HG03097 (cell line): ENCODE measurements around the gene DDX24.

ENCODE experiments used
- ATAC-seq: cut with Tn5 transposase; IDR thresholded peaks from one replicate; pipeline ENCODE4 v1.9.1; 2021; ENCODE audit not compliant: unreplicated experiment, low FRiP score

Gene DDX24

DNA sequence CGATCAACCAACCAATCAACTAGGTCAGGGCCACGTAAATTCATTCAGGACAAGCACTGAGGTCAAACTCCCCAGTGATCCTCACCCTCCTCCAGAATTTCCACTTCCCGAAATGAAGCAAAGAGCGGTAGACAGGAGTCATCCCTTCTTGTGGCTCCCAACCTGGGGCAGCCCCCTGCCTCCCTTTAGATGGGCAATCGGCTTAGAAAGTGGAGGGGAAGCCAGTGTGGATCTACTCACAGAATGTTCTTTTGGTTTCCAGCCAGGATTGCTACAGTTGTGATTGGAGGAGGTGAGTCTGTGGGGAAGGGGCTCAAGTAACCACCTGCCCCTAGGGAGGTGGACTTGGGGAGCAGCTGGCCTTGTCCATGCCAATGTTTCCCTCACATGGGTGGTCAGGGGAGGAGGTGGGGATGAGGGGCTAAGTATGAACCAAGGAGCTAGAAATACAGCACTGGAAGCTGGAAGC, 33.6 kb upstream of the DDX24 start:
- no peak for ATAC-seq

DNA sequence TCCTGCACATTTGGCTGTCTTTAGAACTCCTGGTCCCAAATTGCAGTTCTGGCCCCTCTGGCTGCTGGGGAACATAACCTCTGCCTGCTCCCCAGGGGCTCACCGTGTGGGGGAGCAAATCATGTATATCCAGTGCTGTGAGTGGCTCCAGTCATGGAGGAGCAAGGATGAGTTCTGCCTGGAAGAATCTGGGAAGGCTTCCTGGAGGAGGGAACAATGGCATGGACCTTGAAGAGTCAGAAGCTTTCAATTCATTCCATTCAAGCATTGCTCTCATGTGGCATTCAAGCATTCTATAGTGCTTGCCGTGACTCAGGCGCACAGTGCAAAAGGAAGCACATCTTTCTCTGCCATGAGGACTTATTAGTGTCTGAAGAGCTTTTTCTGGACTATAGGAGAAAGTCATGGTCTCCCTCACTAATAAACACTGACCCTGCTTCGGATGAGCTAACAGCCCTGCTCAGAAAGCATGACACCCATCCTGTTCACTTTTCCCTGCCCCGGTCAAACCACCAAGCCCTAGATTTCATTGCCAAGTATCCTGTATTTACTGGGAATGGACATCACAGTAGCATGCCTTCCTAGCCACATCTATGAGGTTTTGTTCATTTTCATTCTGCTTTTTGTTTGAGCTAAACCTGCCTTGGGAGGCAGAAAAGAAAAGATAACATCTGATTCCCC, 33.0 kb upstream of the DDX24 start:
- no peak for ATAC-seq

DNA sequence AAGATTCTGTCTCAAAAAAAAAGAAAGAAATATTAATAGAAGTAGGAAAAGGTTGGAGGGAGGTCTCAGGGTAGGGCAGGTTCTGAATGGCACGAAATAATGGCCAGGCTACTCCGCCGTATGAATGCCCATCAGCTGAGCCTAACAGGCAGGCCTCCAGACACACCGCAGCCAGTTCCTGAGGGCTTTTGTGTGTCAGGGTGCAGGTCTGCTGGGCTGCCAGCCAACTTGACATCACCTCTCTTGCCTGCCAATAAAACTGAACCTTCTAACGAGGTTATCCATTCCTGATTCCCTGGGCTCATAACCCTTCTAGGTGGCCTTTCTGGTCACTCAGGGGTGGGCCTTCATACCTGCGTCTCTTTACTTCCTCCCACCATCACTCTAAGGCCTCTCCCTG, 32.5 kb upstream of the DDX24 start:
- ATAC-seq = no peak

DNA sequence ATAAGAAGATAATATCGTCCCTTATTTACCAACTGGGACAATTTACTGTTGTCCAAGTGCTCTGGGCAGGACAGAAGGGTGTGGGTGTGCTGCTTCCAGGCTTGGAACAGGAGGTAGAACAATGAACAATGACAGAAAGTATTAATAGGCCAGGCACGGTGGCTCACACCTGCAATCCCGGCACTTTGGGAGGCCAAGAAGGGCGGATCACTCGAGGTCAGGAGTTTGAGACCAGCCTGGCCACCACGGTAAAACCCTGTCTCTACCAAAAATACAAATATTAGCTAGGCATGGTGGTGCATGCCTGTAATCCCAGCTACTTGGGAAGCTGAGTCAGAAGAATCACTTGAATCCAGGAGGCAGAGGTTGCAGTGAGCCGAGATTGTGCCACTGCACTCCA, 32.1 kb upstream of the DDX24 start:
- ATAC-seq = no peak

DNA sequence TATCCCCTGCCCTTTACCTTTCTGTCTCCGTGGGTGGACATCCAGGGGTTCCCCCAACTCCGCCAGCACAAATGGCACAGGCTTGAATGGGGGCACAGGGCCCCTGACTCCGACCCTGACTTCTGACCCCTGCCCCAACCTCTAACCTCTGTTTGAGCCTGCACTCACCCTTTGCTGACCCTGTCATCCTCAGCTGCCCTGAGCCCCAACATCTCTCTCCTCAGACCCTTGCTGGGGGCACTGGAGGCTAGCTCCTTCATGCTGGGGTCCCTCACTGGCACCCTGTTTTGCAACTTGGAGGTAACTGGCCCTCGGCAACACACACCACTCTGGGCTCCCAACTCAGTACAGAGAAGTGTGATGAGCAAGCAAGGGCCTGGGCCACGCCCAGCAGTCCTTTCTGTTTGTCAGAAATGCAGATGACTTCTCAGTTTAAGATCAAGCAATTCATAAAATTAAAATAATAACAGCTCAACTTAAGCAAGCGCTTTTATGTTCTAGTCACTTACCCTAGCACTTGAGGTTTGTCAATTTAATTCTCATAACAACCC, 31.6 kb upstream of the DDX24 start:
- no peak for ATAC-seq

DNA sequence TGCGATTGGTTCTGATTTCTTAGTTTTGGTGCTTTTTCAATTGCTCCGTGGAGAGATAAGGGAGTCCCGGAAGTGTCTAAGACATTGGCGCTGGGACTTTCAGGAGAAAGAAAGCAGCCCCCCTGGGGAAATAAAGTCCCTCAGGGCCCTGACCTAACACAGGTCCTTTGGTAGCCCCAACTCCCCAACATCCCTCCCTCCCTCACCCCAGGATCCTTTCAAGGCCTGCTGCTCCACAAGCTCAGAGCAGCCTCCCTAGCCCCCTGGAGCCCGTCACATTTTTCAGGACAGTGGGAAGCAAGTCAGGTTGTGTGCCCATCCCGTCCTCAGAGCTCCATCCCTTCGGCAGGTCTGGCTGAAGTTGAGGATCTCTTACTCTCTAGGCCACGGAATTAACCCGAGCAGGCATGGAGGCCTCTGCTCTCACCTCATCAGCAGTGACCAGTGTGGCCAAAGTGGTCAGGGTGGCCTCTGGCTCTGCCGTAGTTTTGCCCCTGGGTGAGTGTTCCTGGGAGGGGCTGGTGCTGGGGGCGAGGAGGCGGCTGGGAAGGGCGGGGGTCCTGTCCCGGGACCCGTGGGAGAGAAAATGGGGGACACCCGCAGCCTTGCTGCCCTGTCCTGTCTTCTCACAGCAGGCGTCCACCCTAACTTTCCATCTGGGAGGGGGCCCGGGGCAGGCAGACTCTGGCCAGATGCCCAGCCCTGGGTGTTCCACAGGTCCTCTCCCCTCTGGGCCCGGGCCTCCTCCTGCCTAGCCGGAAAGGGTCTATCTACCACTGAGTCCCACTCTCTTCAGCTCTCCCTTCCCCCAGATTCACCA, 30.5 kb upstream of the DDX24 start:
- no peak for ATAC-seq

DNA sequence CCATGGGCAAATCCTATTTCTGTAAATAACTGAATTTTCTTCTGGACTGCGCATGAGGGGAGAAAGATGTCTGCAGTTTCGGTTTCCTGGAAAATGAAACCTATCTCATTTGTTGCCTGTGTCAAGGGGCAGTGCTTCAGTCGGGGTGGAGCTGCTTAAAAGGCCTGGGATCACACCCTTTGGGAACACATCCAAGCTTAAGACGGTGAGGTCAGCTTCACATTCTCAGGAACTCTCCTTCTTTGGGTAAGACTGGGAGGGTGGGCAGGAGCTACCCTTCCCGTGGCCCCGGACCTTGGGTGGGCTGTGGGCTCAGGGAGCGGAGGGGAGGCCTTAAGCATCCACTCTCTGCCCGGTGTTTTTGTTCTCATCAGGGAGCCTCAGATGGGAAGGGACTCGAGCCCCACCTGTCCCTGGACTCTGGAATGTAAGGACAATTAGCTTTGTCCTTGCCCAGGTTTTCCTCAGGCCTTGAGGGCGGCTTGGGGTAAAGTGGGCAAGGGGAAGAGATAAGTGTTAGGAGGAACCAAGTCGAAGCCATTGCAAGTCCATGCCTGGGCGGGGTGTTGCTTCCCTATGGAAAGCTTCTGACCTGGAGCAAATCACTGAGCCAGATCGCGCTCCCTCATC, 29.7 kb upstream of the DDX24 start, which contains the start of gene IFI27:
TSS of gene IFI27 (plus strand) at position 185 of the 630 bp plus-strand sequence.
- no peak for ATAC-seq

DNA sequence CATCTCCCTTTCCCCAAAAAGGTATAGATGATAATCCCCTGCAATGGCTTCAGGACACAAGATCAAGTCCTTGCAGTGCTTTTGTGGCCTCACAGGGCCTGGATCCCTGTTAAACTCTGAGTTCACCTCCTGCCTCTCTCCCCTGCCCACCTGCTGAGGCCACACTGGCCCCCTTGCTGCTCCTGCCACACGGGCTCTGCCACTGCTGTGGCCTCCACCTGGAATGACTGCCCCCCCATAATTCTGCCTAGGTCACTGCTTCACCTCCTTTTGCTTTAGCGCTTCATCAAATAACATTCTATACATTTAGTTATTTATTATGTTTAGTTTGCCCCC, 28.9 kb upstream of the DDX24 start:
- no peak for ATAC-seq

DNA sequence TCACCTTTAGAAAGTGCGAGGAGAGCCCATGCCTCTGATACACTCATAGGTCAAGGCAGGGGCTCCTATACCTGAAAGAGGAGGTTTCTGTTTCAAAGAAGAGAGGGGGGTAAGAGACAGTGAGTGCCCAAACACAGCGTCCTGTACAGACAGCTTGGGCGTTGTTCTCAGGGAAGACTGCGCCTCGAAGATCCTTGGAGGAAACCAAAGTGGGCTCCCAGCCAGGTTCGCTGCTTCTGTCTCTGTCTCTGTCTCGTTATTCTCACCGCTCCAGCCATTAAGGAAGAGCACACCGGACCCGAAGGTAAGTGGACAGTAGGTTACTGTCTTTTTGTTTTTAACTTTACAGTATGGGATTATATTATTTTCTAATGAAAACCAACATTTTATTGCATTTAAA, 23.7 kb upstream of the DDX24 start:
- ATAC-seq = no peak

DNA sequence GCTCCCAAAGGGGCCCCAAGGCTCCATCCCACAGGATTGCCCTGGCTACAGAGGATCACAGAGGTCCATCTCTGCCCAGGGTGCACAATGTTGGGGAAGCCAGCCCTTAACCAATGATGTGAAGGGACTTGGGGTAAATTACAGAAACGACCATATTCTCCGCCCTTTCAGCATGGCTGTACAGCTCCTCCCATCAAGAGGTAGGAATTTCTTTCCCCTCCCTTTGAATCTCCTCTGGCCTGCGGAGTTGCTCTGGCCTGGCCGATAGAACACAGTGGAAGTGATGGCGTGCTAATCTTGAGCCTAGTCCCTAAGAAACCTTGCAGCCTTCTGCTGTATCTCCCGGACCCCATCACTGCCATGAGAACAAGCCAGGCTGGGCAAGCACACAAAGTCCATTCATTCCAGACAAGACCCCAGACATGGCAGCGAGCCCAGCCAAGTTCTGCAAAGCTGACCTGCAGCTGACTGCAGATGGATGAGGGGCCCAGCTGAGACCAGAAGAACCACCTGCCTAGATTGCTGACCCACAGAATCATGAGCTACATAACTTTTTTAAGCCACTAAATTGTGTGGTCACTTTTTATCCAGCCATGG, 22.6 kb upstream of the DDX24 start:
- ATAC-seq = no peak

DNA sequence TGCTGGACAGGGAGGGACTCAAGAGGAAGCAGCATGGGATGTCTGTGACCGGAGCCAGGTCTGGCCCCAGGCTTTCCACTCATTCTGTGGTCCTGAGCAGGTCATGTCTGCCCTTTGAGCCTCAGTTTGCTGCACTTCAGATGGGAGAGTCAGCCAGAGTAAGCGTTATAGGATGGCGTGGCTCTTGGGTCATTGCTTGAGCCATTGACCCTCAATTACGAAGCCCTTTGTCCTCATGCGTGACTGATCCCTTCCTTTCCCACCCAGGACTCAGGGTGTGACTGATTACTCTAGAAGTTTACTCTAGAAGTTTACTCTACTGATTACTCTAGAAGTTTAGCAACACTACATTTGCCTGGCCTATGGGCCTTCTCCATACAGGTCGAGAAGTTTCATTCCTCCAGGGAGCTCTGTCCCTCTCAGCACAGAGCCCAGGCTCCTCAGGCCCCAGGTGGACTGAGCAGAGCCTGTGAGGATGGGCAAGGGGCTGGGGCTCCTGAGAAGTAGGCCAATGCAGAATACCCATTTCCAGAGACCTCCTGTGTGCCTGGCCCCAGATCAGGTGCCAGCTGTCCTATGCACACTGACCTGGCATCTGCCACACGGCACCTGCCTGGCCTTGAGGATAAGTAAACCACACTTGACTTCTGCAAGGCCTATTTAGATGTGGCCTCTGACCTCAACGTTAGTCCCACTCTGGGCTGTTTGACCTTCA, 21.9 kb upstream of the DDX24 start:
- no peak for ATAC-seq

DNA sequence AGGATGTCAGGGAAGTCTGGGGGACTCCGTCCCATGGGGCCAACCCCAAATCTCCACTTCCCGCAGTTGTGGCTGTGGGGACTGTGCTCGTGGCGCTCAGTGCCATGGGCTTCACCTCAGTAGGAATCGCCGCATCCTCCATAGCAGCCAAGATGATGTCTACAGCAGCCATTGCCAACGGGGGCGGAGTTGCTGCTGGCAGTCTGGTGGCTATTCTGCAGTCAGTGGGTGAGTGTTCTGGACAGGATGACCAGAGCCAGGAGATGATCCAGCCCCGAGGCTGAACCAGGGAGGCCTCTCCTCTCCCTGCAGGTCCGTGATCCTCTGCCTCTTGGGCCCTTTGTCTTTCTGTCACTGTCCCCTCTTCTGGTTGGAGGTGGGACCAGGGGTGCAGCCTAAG, 20.7 kb upstream of the DDX24 start:
- no peak for ATAC-seq

DNA sequence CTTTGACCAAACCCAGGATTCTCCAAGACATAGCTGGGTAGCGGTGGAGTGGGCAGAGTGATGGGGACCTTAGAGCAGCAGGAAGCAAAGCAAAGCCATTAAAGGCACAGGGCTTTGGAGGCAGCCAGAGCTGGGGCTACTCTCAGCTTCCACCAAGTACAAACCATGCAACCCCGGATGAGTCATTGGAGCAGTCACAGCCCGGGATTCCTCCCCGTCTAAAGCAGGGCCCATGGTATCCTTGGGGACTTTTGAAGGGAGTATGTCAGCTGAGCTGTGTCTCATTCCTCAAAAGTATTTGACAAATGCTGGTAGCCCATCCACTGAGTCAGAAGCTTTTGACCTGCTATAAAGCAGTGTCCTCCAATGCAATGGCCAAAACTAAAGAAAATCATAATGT, 19.8 kb upstream of the DDX24 start:
- ATAC-seq = no peak

DNA sequence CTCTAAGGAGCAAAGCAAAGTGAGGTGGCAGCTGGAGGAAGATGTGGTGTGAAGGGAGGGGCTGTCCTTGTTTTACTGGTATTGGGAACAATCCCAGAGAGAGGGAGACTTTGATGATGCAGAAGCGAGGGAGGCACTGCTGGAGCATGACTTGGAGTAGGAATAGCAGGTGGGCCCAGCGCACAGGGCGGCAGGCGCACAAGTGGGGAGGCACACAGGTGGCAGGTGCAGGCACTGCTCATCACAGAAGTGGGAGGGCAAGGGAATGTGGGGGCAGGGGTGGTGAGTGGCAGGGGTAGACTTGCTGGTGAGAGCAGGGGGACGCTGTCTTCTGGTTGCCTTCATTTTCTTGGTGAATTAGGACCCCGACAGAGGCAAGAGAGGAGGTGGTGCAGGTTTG, 18.0 kb upstream of the DDX24 start:
- ATAC-seq = no peak

DNA sequence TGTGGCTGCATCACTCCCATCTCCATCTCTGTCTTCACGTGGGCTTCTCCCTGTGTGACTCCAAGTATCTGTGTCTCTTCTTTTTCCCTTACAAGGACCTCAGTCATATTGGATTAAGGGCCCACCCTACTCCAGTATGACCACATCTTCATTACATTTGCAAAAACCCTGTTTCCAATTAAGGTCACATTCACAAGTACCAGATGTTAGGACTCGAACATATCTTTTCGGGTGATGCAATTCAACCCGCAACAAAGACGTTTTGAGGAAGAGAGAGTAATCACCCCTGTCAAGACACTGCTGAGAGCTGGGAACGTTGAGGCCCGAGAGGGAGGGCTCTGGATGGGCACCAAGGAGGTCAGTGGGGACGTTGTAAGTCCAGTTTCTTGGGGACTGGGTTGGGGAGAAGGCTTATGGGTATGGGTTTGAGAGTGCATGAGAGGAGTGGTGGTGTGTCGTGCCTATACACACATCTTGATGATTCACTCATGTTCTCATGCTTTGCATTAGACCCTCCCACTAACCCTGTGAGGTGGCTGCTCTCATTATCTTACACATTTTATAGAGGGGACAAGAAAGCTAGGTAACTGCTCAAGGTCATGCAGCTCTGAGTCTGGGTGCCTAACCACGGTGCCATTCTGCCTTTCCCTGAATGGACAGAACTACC, 17.5 kb upstream of the DDX24 start:
- ATAC-seq = no peak

DNA sequence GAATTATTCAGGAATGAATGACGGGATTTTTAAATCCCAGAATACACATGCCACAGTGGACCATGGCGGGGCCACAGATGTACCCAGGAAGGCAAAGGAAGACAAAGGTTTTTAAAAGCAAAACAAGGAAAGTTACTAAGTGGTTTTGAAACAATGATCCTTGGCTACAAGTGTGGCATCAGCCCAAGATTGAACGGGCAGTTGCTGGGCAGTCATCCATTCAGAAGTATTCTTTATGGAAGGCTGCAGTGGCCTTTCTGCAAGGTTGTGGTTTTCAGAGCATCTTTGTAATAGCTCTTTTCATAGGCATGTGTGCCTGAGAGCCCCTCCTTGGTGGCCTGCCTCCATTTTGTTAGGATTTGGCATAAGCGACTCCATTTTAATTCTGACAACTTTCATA, 16.1 kb upstream of the DDX24 start:
- ATAC-seq = no peak

DNA sequence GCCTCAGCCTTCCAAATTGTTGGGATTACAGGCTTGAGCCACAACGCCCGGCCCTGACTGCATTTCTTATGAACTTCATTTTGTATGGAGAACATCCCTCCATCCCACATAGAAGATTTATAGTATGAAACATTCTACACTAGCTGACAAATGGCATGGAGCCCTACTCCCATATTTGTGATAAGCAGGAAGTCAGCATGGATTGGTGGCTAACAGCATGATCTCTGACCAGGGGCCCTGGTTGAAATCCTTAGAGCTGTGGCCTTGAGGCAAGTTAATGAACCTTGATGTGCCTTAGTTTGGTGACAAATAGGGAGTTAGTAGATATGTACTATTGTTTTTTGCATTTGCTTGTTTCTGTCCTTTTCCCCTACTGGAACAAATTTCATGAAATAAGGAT, 12.4 kb upstream of the DDX24 start:
- no peak for ATAC-seq

DNA sequence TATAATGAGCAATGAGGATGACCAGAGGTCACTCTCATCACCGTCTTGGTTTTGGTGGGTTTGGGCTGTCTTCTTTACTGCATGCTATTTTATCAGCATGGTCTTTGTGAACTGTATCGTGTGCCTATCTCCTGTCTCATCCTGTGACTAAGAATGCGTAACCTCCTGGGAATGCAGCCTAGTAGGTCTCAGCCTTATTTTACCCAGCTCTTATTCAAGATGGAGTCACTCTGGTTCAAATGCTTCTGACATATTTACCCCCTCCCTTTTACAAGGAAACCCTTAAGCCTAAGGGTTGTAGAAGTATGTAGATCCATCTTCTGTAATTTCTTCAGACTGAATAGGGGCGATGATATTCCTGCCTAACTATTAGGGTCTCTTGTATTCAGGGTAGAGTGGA, 8.5 kb upstream of the DDX24 start:
- ATAC-seq = no peak

DNA sequence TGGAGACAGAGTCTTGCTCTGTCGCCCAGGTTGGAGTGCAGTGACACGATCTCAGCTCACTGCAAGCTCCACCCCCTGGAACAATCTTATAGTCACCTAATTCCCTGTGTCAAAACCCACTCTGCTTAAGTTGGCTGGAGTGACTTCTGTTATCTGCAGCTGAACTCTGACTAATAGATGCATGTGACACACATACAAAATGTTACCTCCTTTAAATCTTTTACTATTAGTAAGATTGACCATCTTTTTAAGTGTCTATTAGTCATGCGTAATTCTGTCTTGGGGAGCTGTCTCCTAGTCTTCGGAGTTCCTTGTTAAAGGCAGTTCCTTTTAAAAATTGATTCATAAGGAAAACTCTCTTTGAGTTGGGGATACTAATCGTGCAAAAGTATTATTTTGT, 7.5 kb upstream of the DDX24 start:
- no peak for ATAC-seq

DNA sequence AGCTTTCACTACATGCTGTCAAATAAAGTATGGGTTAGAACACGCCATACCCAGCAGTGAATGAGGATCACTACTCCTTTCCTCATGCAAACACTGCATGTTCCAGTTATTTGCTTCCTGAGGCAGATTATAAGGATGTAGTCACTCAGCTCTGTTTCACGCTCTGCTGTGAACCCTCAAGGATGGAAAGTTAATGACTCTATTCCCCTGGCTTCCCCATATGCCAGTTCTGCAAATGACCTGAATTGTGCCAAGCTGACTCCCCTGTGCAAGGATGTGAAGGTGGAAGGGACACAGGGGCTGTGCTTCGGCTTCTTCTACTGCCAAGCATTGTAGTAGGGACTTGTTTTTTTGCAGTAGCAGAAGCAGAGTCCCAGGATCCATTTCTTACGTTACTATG, 6.9 kb upstream of the DDX24 start:
- ATAC-seq = no peak
